HG03097 (cell line): ENCODE measurements around the gene ENTPD6.
"Not testable (repeated sequence)": the region's sequence is repeated elsewhere in the genome, so short reads cannot be mapped to it uniquely, and the experiment has no call there.

Source experiments
- ATAC-seq: cut with Tn5 transposase; IDR thresholded peaks from one replicate; pipeline ENCODE4 v1.9.1; 2021; ENCODE audit not compliant: unreplicated experiment, low FRiP score

ENTPD6 gene

GRCh38 chr20:25195014-25195961, at the start of gene ENTPD6:
TSS of gene ENTPD6 (plus strand) at chr20:25195712. CDS start at chr20:25206537, 10,825 bp downstream.
- peak; percentile 75 for ATAC-seq

GRCh38 chr20:25146976-25147375, 48.5 kb upstream of the ENTPD6 start:
- ATAC-seq: no peak

- no peak for ATAC-seq
Measured at GRCh38 chr20:25147716-25148115, 47.8 kb upstream of the ENTPD6 start.

GRCh38 chr20:25148181-25148981, 47.1 kb upstream of the ENTPD6 start:
- no peak for ATAC-seq

- no peak for ATAC-seq
Measured at GRCh38 chr20:25148982-25149846, 46.3 kb upstream of the ENTPD6 start.

GRCh38 chr20:25150016-25150415, 45.5 kb upstream of the ENTPD6 start:
- ATAC-seq: no peak

GRCh38 chr20:25158043-25158442, 37.5 kb upstream of the ENTPD6 start:
- no peak for ATAC-seq

- no peak for ATAC-seq
Measured at GRCh38 chr20:25160467-25160866, 35.0 kb upstream of the ENTPD6 start.

GRCh38 chr20:25160897-25161296, 34.6 kb upstream of the ENTPD6 start:
- ATAC-seq: no peak

- ATAC-seq: no peak
Measured at GRCh38 chr20:25165128-25165527, 30.4 kb upstream of the ENTPD6 start.

GRCh38 chr20:25166105-25166782, 29.3 kb upstream of the ENTPD6 start:
- ATAC-seq: not testable (repeated sequence)

GRCh38 chr20:25173321-25173720, 22.2 kb upstream of the ENTPD6 start:
- no peak for ATAC-seq

- ATAC-seq: no peak
Measured at GRCh38 chr20:25173886-25174308, 21.6 kb upstream of the ENTPD6 start.

- no peak for ATAC-seq
Measured at GRCh38 chr20:25176184-25176583, 19.3 kb upstream of the ENTPD6 start.

GRCh38 chr20:25177890-25178321, 17.6 kb upstream of the ENTPD6 start:
- no peak for ATAC-seq

- no peak for ATAC-seq
Measured at GRCh38 chr20:25178563-25179438, 16.7 kb upstream of the ENTPD6 start.

GRCh38 chr20:25179439-25180089, 15.9 kb upstream of the ENTPD6 start:
- ATAC-seq: no peak

- not testable (repeated sequence) for ATAC-seq
Measured at GRCh38 chr20:25184391-25184790, 11.1 kb upstream of the ENTPD6 start.
